ENCODE measurements around the gene GRK1.

Gene GRK1

GRCh38 chr13:113758651-113759524, 91.9 kb downstream of the GRK1 start, which contains the start of gene TMEM255B:
TMEM255B (plus strand) TSS chr13:113759226; CDS start chr13:113759270, 44 bp downstream.
- DNase-seq (ENCODE audit: low read depth) = peak; percentile 26

- DNase-seq (ENCODE audit: low read depth) = peak; percentile 1
Measured at GRCh38 chr13:113759525-113760137, 92.6 kb downstream of the GRK1 start.

- DNase-seq (ENCODE audit: low read depth) = no peak
Measured at GRCh38 chr13:113761136-113761535, 94.1 kb downstream of the GRK1 start.

- no peak for DNase-seq (ENCODE audit: low read depth)
Measured at GRCh38 chr13:113762075-113762474, 95.1 kb downstream of the GRK1 start.

GRCh38 chr13:113762538-113762937, 95.5 kb downstream of the GRK1 start:
- no peak for DNase-seq (ENCODE audit: low read depth)

- no peak for DNase-seq (ENCODE audit: low read depth)
Measured at GRCh38 chr13:113763254-113763653, 96.2 kb downstream of the GRK1 start.

GRCh38 chr13:113763961-113764792, 97.2 kb downstream of the GRK1 start:
- DNase-seq (ENCODE audit: low read depth) = no peak

GRCh38 chr13:113764793-113765563, 98.0 kb downstream of the GRK1 start:
- DNase-seq (ENCODE audit: low read depth) = no peak

GRCh38 chr13:113765564-113765910, 98.5 kb downstream of the GRK1 start:
- no peak for DNase-seq (ENCODE audit: low read depth)

GRCh38 chr13:113766035-113766800, 99.2 kb downstream of the GRK1 start:
- no peak for DNase-seq (ENCODE audit: low read depth)

GRCh38 chr13:113767366-113767765, 100.3 kb downstream of the GRK1 start:
- no peak for DNase-seq (ENCODE audit: low read depth)

- no peak for DNase-seq (ENCODE audit: low read depth)
Measured at GRCh38 chr13:113768018-113768905, 101.2 kb downstream of the GRK1 start.

GRCh38 chr13:113769106-113769505, 102.1 kb downstream of the GRK1 start:
- DNase-seq (ENCODE audit: low read depth) = no peak

- DNase-seq (ENCODE audit: low read depth) = no peak
Measured at GRCh38 chr13:113769881-113770280, 102.9 kb downstream of the GRK1 start.

GRCh38 chr13:113770441-113770840, 103.4 kb downstream of the GRK1 start:
- no peak for DNase-seq (ENCODE audit: low read depth)

- no peak for DNase-seq (ENCODE audit: low read depth)
Measured at GRCh38 chr13:113770937-113771336, 103.9 kb downstream of the GRK1 start.

- DNase-seq (ENCODE audit: low read depth) = no peak
Measured at GRCh38 chr13:113771709-113772331, 104.8 kb downstream of the GRK1 start.

- DNase-seq (ENCODE audit: low read depth) = peak; percentile 10
Measured at GRCh38 chr13:113774177-113775107, 107.4 kb downstream of the GRK1 start.
